ENCODE measurements around the gene DCBLD1. TPM values are rescaled to one million over a fixed set of nuclear protein-coding genes. Genes with fewer than 3 reads are reported as not detected.

Gene DCBLD1
- total and polyA plus RNA-seq, 2 of the 13 experiments (the other 11 are each of a cell fraction or from before 2014, with no cell fraction given) = 23.2 to 41.5 TPM

DNA sequence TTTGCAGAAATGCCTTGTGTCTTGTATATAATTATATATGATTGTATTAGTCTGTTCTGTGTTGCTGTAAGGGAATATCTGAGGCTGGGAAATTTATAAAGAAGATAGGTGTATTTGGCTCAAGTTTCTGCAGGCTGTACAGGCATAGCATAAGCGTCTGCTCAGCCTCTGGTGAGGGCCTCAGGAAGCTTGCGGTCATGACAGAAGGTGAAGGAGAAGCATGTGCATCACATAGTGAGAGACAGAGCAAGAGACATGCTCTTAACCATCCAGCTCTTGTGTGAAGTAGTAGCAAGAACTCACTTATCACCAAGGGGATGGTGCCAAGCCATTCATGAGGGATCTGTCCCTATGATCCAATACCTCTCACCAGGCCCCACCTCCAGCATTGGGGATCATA lies 6.5 kb downstream of the DCBLD1 start (continued):
- TF ChIP-seq BCLAF1 (IDR thresholded peaks at IDR 0.05) (no peak), SNAI1 (CRISPR knock-in tag; IDR thresholded peaks at IDR 0.05; ENCODE audit: borderline replicate concordance) (no peak), ZBTB21 (CRISPR knock-in tag; IDR thresholded peaks at IDR 0.05) (no peak), THAP7 (CRISPR knock-in tag; IDR thresholded peaks at IDR 0.05) (no peak), ZNF563 (CRISPR knock-in tag; IDR thresholded peaks at IDR 0.05) (no peak)
- TF ChIP-seq, protein P1, sequence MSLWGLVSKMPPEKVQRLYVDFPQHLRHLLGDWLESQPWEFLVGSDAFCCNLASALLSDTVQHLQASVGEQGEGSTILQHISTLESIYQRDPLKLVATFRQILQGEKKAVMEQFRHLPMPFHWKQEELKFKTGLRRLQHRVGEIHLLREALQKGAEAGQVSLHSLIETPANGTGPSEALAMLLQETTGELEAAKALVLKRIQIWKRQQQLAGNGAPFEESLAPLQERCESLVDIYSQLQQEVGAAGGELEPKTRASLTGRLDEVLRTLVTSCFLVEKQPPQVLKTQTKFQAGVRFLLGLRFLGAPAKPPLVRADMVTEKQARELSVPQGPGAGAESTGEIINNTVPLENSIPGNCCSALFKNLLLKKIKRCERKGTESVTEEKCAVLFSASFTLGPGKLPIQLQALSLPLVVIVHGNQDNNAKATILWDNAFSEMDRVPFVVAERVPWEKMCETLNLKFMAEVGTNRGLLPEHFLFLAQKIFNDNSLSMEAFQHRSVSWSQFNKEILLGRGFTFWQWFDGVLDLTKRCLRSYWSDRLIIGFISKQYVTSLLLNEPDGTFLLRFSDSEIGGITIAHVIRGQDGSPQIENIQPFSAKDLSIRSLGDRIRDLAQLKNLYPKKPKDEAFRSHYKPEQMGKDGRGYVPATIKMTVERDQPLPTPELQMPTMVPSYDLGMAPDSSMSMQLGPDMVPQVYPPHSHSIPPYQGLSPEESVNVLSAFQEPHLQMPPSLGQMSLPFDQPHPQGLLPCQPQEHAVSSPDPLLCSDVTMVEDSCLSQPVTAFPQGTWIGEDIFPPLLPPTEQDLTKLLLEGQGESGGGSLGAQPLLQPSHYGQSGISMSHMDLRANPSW (CRISPR knock-in tag; IDR thresholded peaks at IDR 0.05; ENCODE audit: borderline replicate concordance) = no peak
- TF ChIP-seq, protein P2, sequence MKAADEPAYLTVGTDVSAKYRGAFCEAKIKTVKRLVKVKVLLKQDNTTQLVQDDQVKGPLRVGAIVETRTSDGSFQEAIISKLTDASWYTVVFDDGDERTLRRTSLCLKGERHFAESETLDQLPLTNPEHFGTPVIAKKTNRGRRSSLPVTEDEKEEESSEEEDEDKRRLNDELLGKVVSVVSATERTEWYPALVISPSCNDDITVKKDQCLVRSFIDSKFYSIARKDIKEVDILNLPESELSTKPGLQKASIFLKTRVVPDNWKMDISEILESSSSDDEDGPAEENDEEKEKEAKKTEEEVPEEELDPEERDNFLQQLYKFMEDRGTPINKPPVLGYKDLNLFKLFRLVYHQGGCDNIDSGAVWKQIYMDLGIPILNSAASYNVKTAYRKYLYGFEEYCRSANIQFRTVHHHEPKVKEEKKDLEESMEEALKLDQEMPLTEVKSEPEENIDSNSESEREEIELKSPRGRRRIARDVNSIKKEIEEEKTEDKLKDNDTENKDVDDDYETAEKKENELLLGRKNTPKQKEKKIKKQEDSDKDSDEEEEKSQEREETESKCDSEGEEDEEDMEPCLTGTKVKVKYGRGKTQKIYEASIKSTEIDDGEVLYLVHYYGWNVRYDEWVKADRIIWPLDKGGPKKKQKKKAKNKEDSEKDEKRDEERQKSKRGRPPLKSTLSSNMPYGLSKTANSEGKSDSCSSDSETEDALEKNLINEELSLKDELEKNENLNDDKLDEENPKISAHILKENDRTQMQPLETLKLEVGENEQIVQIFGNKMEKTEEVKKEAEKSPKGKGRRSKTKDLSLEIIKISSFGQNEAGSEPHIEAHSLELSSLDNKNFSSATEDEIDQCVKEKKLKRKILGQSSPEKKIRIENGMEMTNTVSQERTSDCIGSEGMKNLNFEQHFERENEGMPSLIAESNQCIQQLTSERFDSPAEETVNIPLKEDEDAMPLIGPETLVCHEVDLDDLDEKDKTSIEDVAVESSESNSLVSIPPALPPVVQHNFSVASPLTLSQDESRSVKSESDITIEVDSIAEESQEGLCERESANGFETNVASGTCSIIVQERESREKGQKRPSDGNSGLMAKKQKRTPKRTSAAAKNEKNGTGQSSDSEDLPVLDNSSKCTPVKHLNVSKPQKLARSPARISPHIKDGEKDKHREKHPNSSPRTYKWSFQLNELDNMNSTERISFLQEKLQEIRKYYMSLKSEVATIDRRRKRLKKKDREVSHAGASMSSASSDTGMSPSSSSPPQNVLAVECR (CRISPR knock-in tag; IDR thresholded peaks at IDR 0.05; ENCODE audit: borderline replicate concordance) = no peak
